ENCODE results near the gene APC.

The APC gene

GRCh38 chr5:112892776-112893175 is 155.1 kb downstream of the APC start:
- Histone ChIP-seq H3K4me3 (ENCODE audit: low read length) (no peak overlapping the region), H3K27ac (ENCODE audit: low read length) (no peak overlapping the region), H3K79me2 (ENCODE audit: low read length) (peaks cover 5% of the 10 kb centered on the region), H3K27me3 (ENCODE audit: low read depth, low read length) (no peaks in the 10 kb centered on the region), H2AFZ (ENCODE audit: low read depth, low read length) (no peak overlapping the region), H3K9me3 (ENCODE audit: insufficient read depth, low read length) (no peaks in the 10 kb centered on the region), H3K4me2 (ENCODE audit: low read length) (no peak overlapping the region), H3K4me1 (ENCODE audit: low read length) (no peaks in the 10 kb centered on the region), H4K20me1 (ENCODE audit: insufficient read depth, low read length) (no peaks in the 10 kb centered on the region), H3K36me3 (replicated peaks; ENCODE audit: low read depth, low read length) (peaks cover 23% of the 10 kb centered on the region), H3K9ac (ENCODE audit: low read length) (no peak overlapping the region)
- TF ChIP-seq EZH2phosphoT487 (IDR thresholded peaks at IDR 0.05; ENCODE audit: low read depth) (no peak), CTCF (IDR thresholded peaks at IDR 0.05; ENCODE audit: low read depth, low read length) (no peak)

- Histone ChIP-seq H3K27me3 (ENCODE audit: low read depth, low read length) (no peaks in the 10 kb centered on the region), H2AFZ (ENCODE audit: low read depth, low read length) (no peak overlapping the region), H3K4me3 (ENCODE audit: low read length) (no peak overlapping the region), H4K20me1 (ENCODE audit: insufficient read depth, low read length) (no peaks in the 10 kb centered on the region), H3K79me2 (ENCODE audit: low read length) (no peaks in the 10 kb centered on the region), H3K4me2 (ENCODE audit: low read length) (no peak overlapping the region), H3K9me3 (ENCODE audit: insufficient read depth, low read length) (no peaks in the 10 kb centered on the region), H3K9ac (ENCODE audit: low read length) (no peak overlapping the region), H3K36me3 (replicated peaks; ENCODE audit: low read depth, low read length) (peaks cover 25% of the 10 kb centered on the region), H3K27ac (ENCODE audit: low read length) (no peak overlapping the region), H3K4me1 (ENCODE audit: low read length) (no peaks in the 10 kb centered on the region)
- no peak for TF ChIP-seq CTCF (IDR thresholded peaks at IDR 0.05; ENCODE audit: low read depth, low read length)
- no peak for TF ChIP-seq EZH2phosphoT487 (IDR thresholded peaks at IDR 0.05; ENCODE audit: low read depth)
Observed at GRCh38 chr5:112895682-112896081, 158.0 kb downstream of the APC start.
